GM19468 (cell line): ENCODE data around the gene DEPDC5.
A peak's percentile ranks its signal among the peaks of the same experiment; 100 is the strongest.
"Not testable (repeated sequence)": the region's sequence is repeated elsewhere in the genome, so short reads cannot be mapped to it uniquely, and the experiment has no call there.

Experiments used
- ATAC-seq: cut with Tn5 transposase; IDR thresholded peaks from one replicate; pipeline ENCODE4 v1.9.1; 2021; ENCODE audit warnings: mild to moderate bottlenecking, moderate library complexity, moderate number of reproducible peaks; ENCODE audit not compliant: unreplicated experiment; ENCODE audit errors: extremely low read depth

DEPDC5 gene

DNA sequence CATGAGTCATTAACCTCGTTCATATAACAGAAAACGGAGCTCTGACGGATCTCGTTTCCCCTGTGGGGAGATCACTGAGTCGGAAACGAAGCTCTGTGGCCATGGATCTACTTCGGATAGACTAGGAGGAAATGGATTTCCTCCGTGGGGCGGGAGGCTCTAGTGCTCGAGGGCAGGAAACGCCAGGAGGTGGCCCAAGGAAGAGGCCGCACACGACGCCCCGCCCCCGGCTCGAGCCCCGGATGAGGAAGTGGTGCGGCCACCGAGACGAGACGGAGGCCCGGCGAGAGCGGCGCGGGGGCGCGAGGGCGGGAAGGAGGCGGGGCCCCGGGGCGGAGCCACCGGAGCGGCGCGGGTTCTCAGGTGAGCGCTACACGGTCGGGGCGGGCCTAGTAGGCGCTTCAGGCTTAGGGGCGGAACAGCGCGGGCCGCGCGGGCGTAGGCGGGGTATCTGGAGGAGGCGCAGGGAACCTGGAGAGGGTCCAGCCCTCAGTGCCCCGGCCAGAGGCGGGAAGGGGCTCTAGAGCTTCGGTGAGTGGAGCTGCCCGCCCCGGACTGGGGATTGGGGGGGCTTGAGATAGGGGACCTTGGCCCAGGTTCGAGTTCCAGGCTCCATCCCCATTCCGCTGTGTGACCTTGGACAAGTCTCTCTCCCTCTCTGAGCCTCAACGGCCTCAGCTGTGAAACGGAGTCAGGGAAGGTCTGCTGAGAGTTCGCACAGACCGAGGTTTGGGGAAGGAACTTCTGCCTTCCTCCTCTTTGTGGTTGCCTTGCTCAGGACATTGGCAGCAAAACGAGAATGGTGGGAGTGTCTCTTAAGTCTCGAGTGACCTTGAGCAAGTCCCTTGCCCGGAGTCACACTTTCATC, at the start of gene DEPDC5:
TSS of gene DEPDC5 (plus strand) at position 386 of the 868 bp plus-strand sequence. CDS start 903 bp downstream, outside the sequence.
- peak; percentile 25 for ATAC-seq

DNA sequence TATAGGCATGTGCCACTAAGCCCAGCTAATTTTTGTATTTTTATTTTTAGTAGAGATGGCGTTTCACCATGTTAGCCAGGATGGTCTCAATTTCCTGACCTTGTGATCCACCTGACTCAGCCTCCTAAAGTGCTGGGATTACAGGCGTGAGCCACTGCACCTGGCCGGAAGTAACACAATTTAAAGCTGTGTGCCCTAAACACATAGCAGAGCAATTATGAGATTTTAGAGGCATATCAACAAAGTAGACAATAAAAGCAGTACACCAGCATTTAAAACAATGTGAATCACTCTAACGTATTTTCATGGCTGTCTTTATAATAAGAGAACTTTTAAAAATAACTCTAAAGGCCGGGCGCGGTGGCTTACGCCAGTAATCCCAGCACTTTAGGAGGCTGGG, 46.3 kb upstream of the DEPDC5 start:
- no peak for ATAC-seq

DNA sequence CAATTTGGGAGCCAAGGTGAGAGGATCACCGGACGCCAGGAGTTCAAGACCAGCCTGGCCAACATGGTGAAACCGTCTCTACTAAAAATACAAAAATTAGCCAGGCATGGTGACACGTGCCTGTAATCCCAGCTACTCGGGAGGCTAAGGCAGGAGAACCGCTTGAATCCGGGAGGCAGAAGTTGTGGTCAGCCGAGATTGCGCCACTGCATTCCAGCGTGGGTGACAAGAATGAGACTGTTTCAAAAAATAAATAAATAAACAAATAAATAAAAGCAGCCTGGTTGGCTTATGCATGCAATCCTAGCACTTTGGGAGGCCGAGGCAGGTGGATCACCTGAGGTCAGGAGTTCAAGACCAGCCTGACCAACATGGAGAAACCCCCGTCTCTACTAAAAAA, 42.6 kb upstream of the DEPDC5 start:
- ATAC-seq = not testable (repeated sequence)

DNA sequence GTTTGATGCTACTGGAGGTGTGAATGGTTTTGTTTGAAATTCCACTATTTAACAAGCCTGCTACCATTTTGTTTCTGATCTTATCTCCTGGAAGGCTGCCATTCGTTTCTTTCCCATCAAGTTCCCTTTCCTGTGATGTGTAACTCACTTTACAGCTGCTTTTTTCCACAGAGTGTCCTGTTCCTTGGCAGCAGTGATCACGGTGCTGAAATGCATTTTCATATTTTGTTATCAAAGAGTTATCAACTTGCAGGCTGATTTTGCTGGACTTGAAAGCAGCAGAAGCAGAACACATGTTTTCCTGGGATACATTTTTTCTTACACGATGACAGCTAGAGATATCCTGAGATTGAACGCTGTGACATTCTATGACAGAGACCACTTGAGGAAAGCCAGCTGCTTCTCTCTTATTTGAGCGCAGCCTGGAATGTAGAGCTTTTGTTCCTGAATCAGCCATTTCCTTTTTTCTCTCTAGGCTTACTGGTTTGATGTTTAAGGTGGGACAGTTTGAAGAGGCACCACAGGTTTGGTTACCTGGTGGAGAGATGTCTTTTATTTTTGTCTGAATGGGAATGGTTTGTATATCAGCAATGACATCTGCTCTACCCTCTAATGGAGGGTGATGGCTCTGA, 38.6 kb upstream of the DEPDC5 start:
- ATAC-seq = no peak

DNA sequence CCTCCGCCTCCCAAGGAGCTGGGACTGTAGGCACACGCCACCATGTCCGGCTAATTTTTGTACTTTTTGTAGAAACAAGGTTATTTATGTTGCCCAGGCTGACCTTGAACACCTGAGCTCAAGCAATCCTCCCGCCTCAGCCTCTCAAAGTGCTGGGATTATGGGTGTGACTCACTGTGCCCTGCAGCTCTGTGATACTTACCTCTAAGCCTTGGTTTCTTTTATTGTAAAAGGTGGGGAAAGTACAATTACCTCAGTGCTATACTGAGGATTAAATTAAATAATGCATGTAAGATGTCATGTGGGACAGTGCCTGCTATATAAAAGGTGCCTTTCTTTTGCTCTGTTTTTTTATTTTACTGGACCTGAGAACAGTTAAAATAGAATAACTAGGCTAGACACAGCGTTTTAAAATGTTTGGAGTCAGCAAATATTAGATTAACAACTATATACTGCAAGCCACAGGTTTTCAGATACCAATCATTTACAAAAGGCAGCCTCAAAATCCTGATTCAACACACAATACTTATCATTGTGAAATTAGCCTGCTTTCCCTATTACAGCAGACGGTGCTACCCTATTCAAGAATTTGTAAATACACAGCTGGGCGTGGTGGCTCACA, 33.9 kb upstream of the DEPDC5 start:
- no peak for ATAC-seq

DNA sequence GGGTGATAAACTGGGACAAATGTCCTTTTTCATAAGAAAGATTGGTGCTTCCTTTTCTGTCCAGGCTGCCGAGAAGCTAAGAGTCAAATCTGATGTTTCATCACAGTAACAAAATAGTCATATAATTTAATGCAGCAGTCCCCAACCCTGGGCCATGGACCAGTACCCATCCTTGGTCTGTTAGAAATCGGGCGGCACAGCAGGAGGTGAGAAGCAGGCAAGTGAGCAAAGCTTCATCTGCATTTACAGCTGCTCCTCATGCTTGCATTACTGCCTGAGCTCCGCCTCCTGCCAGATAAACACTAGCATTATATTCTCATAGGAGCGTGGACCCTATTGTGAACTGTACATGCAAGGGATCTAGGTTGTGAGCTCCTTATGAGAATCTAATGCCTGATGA, 30.1 kb upstream of the DEPDC5 start:
- ATAC-seq = no peak

DNA sequence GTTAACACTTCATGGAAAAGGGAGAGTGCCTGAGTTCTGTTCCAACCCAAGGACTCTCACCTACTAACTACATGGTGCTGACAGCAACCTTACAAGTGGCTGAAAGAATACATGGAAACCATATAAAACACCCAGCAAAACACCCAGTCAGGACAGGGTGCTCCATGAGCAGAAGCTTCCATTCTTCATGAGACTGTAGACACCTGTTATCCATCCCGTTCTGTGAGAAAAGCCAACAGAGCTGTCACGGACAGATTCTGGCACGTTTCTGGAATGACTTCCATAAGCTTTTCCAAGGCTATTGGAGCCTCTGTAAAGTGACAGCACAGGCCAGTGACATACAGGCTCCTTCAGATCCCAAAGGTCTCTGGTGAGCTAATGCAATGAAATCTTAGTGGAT, 27.1 kb upstream of the DEPDC5 start:
- ATAC-seq = no peak

DNA sequence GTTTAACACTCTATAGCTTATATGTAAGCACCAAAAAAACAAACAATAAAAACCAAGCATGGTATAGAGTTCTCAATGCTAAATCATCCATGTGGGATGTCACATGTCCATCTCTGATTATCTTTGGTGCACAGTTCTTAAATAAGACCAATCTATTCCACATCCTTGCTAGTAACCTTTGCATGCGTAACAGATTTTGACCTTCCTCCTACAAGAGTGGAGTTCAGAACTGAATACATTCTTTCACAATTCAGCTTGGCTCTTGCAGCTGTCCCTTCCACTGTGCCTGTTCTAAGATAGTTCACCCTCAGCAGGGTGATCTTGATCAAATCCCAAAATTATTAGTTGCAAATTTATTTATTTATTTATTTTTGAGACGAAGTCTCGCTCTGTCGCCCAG, 25.0 kb upstream of the DEPDC5 start:
- no peak for ATAC-seq

DNA sequence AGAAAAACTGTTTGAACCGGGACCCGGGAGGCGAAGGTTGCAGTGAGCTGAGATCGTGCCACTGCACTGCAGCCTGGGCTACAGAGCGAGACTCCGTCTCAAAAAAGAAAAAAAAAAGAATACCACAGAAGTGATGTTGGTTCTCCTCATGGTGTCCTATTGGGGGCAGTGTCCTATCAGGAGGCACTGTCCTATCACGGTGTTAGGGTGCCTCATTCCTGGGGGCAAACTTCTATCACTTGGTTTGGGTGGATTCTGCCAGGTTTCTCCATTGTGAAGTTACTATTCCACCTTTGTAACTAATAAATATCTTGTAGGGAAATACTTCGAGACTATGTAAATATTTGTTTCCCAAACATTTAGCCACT, 23.5 kb upstream of the DEPDC5 start:
- no peak for ATAC-seq

DNA sequence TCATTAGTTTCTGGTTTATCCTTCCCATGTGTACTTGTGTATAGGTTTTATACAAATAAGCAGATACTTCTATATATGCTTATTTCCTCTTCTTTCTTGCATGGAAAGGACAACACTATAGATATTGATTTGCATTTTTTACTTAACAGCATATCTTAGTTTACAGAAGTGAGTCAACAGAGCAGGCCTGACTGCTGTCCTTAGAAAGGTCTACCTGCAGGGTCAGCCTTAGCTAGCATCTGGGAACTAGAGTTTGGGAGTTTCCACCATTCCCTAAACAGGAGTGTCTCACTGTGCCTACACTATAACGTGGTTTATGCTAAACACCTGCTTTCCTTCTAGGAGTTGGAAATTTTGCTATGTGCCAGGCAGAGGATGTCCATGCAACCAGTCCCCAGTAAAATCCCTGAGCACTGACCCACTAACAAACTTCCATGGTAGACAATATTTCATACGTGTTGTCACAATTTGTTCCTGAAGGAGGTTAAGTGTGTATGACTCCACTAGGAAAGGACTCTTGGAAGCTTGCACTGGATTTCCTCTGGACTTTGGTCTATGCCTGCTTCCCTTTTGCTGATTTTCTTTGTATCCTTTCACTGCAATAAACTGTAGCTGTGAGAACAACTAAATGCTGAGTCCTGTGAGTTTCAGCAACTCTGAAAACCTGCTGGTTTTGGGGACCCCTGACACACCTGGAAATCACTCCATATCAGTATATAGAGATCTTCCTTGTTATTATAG, 21.6 kb upstream of the DEPDC5 start:
- ATAC-seq = no peak

DNA sequence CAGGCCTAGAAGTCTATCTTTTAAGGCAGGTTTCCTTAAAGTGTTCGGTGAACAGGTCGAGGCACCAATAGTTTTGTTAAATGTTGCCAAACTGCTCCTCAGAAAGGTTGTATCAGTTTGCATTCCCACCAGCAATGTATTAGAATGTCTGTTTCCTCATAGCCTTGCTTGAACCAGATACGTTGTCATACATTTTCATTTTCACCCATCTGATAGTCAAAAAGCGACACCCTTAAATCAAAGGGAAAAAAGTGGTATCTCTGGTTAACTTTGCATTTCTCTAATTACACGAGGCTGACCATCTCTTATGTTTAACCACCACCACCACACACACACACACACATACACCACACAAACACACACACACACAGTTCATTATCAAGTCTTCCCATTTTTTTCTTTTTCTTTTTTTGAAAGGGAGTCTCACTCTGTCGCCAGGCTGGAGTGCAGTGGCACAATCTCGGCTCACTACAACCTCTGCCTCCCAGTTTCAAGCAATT, 20.2 kb upstream of the DEPDC5 start:
- ATAC-seq = no peak

DNA sequence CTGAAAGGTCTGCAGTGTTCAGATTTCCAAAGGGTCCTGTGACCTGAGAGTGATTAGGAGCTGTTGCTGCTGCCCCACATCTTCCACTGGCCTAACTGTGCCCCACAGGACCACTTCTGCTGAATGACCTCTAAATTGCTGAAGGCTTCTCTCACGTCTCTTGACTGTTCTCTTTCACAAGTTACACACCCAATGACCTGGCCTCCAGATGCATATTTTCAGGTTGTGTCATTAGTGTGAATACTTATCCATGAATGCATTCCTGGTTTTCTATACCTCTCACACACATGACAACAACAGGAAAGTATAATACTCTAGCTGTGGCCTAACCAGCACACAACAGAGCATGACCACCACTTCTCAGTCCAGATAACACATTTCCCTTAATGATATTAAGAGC, 19.3 kb upstream of the DEPDC5 start:
- ATAC-seq = no peak

DNA sequence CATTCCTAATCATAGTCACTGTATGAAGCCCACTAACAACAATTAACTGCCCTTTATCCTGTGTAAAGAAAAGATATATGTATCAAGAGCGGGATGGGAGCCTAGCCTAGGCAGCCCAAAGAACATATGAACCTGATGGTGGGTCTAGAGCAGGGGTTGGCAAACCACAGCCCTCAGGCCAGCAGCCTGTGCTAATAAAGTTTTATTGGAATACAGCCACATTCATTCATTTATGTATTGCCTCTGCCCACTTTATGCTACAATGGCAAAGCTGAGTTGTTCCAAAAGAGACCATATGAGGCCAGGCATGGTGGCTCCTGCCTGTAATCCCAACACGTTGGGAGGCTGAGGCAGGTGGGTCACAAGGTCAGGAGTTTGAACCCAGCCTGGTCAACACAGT, 17.4 kb upstream of the DEPDC5 start:
- no peak for ATAC-seq

DNA sequence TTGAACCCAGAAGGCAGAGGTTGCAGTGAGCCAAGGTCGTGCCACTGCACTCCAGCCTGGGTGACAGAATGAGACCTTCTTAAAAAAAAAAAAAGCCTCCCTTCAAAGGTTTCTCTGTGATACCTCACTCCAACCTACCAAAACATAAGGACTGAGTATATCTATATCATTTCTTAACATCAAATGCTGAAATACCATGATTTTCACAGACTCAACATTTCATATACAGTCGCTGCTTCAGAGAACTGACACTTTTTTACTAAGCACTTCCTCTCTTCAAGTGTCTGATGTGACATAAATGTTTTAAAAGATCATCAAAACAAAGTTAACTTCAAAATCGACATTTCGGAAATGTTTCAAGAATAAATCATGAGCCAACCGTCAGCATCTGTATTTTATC, 15.9 kb upstream of the DEPDC5 start:
- ATAC-seq = no peak

DNA sequence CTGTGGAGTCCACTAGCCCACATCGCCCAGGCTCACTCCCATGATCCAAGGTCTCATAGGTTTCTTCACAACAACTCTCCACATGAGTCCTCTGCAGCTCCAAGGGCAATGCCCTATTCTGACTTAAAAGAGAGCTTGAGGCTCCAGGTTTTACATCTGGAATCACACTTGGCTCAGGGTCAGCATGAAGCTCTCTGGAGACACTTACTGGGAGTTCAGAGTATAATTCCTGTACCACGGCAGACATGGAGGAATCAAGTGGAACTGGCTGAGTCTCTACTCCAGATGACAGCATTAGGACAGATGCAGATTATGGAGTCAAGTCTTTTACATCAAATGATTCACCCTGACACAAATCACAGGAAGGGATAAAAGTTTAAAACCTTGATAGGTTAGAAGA, 15.3 kb upstream of the DEPDC5 start:
- no peak for ATAC-seq

DNA sequence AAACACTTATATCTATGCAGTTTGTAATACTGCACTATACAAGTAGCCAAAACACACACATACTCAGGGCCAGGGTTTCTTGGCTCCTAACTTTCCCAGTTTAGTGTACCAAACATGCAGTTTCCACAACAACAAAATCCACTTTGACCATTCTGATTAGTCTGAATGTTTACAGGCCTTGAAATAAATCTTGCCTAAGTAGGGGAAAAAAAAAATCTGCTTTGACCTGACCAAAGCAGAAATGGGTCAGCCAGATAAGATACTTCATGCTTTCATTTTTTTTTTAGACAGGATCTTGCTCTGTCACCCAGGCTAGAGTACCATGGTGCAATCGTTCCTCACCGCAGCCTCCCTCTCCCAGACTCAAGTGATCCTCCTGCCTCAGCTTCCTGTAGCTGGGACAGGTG, 14.0 kb upstream of the DEPDC5 start:
- no peak for ATAC-seq

DNA sequence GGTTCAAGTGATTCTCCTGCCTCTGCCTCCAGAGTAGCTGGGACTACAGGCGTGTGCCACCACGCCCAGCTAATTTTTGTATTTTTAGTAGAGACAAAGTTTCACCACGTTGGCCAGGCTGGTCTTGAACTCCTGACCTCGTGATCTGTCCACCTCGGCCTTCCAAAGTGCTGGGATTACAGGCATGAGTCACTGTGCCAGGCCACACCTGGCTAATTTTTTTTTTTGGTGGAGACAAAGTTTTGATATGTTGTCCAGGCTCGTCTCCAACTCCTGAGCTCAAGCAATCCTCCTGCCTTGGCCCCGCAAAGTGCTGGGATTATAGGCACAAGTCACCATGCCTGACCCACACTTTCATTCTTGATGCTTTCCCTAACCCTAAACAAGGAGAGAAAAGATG, 13.5 kb upstream of the DEPDC5 start:
- ATAC-seq = not testable (repeated sequence)

DNA sequence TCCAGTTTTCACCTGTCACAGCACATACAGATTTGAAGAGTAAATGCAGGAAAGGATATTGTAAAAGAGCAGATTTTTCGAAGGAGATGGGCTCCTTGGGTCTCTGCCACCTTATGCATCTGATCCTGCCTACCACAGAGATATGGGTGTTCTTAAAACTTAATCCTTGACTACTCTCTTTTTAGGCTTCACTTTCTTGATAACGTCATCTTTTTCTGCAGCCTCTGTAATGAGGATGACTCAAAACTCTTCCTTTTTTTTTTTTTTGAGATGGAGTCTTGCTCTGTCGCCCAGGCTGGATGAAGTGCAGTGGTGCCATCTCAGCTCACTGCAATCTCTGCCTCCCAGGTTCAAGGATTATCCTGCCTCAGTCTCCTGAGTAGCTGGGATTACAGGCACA, 11.7 kb upstream of the DEPDC5 start:
- ATAC-seq = no peak

DNA sequence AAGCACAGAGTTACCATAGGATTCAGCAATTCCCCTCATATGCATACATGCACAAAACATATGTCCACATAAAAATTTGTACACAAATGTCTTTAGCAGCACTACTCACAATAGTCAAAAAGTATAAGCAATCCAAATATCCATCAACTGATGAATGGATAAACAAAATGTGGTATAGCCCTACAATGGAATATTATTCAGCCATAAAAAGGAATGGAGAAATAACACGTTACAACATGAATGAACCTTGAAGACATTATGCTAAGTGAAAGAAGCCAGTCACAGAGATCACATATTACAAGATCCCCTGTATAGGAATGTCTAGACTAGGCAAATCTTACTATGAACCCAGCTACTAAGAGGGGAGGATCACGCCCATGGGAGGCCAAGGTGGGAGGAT, 11.1 kb upstream of the DEPDC5 start:
- ATAC-seq = no peak

DNA sequence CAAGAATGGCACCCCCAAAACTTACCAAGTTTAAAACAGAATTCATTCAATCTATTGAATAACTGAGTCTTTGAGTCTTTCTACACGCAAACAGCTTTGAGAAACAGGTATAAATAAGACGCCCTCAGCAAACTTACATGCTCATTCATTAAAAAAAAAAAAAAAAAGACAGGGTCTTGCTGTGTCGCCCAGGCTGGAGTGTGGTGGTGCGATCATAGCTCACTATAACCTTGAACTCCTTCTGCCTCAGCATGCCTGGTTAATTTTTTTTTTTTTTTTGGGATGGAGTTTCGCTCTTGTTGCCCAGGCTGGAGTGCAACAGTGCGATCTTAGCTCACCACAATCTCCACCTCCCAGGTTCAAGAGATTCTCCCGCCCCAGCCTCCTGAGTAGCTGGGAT, 9.9 kb upstream of the DEPDC5 start:
- no peak for ATAC-seq

DNA sequence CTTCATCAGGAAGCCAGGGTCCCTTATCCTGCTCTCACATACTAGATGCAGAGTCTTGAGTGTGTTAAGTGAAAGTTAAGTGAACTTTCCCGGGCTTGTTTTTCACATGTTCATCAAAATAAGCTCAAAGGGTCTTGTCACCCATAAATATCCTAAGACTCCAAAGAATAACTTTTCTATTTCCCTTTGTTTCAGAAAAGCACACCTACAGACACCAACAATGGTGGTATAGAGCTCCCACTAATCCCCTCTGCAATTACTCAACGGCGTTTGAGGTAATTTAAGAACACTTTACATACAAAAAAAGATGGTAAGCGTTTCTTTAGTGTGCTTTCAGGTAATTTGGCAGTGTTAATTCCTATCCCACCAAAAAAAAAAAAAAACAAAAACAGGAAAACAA, 6.4 kb upstream of the DEPDC5 start:
- no peak for ATAC-seq
